OCI-LY3 (cell line): Measurements from ENCODE around the gene MASP1.

Experiments used
- EZH2phosphoT487 ChIP-seq: fragments of 200-600 bp; shearing (Covaris generic); IDR thresholded peaks from 2 replicates; pipeline ENCODE4 v1.6.1; 2018; ENCODE audit warnings: antibody characterized with exemption, mixed run types, low read depth
- TF ChIP-seq, protein P1 (sequence below): fragments of 200-600, 300-600 bp; sonication (generic); IDR thresholded peaks from 2 replicates; pipeline ENCODE4 v1.5.1; 2014; ENCODE audit warnings: antibody characterized with exemption, low read length, low read depth

DNA sequence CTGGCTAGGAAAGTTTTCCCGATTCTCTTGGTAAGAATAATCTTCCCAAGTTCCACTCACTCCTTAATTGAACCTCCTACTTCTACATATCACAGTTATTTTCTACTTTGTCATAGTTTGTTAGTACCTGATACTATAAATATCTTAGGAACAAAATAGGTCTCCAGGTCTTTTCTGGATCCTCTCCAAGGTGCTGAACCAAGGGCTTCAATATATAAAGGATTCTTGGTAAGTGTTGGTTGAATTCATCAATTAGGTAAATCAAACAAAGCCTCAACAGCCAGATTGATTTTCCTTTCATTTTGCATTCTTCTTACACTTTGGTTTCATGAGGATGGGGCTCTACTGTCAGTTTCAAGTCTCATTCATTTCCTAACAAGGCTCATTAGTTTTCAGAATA, 49.0 kb upstream of the MASP1 start:
- TF ChIP-seq, protein P1, sequence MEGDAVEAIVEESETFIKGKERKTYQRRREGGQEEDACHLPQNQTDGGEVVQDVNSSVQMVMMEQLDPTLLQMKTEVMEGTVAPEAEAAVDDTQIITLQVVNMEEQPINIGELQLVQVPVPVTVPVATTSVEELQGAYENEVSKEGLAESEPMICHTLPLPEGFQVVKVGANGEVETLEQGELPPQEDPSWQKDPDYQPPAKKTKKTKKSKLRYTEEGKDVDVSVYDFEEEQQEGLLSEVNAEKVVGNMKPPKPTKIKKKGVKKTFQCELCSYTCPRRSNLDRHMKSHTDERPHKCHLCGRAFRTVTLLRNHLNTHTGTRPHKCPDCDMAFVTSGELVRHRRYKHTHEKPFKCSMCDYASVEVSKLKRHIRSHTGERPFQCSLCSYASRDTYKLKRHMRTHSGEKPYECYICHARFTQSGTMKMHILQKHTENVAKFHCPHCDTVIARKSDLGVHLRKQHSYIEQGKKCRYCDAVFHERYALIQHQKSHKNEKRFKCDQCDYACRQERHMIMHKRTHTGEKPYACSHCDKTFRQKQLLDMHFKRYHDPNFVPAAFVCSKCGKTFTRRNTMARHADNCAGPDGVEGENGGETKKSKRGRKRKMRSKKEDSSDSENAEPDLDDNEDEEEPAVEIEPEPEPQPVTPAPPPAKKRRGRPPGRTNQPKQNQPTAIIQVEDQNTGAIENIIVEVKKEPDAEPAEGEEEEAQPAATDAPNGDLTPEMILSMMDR: no peak
- no peak for TF ChIP-seq EZH2phosphoT487
